ENCODE results near the gene SOX8. TPM values are rescaled to one million over a fixed set of nuclear protein-coding genes. Genes with fewer than 3 reads are reported as not detected.

The SOX8 gene
- total RNA-seq, 5 donors from 2014 or later (not counting 1 experiment from before 2014, with no cell fraction given), result 4.7 to 5.9 (median 5.1) TPM

- peak overlapping the region; percentile 57 to 70 (median 62) for H3K4me3 Mint-ChIP-seq
- DNase-seq (no peak), ATAC-seq (replicated peaks in 1 of 4) (no peak)
- no peaks in the 10 kb centered on the region for H3K36me3 ChIP-seq (ENCODE audit: control insufficient read depth in 2 of 2, extremely low read depth in 1 of 2, insufficient read depth in 1 of 2, low read length in 1 of 2)
- no peaks in the 10 kb centered on the region for H3K36me3 Mint-ChIP-seq
- H3K4me1 Mint-ChIP-seq, result peaks cover under 1 to 6% (median 2%) of the 10 kb centered on the region in 3 donors
- no peaks in the 10 kb centered on the region for H3K9me3 ChIP-seq
- H3K4me1 ChIP-seq (ENCODE audit: control insufficient read depth in 1 of 2, extremely low read depth in 1 of 2, insufficient read depth in 2 of 2, low read length in 2 of 2), result peaks cover 3 to 18% of the 10 kb centered on the region in 2 experiments
- 90% methylated on average over 42 of the region's 59 CpGs for WGBS (ENCODE audit: insufficient coverage)
- no peak overlapping the region for H3K27ac ChIP-seq (ENCODE audit: low read length)
- H3K27ac Mint-ChIP-seq, result no peak overlapping the region
- ChIA-PET POLR2A (no interaction called here), CTCF (no interaction called here)
- H3K9me3 Mint-ChIP-seq, result no peaks in the 10 kb centered on the region
- H3K4me3 ChIP-seq (ENCODE audit: control insufficient read depth in 1 of 2, extremely low read depth in 1 of 2, low read length in 1 of 2), result no peak overlapping the region
- peaks cover 0 to 28% of the 10 kb centered on the region in 2 experiments for H3K27me3 ChIP-seq (replicated peaks in 1 of 2; ENCODE audit: control insufficient read depth in 2 of 2, extremely low read depth in 1 of 2, insufficient read depth in 2 of 2, low read length in 1 of 2)
- peaks cover 0 to 3% of the 10 kb centered on the region in 2 donors for H3K27me3 Mint-ChIP-seq
Measured at GRCh38 chr16:983044-984030, 1.8 kb downstream of the SOX8 start.

- H3K4me3 ChIP-seq (ENCODE audit: control insufficient read depth in 1 of 2, extremely low read depth in 1 of 2, low read length in 1 of 2), result no peak overlapping the region
- POLR2A ChIA-PET, result interaction anchor here in 1 of 2 donors (0.6 kb wide), 1 partner anchor 982 kb away, joined by 4 read pairs; no protein-coding TSS in a partner anchor
- CTCF ChIA-PET, result interaction anchor here in 1 of 2 donors (0.7 kb wide), 1 partner anchor 10 kb away, joined by 4 read pairs; no protein-coding TSS in a partner anchor
- H3K9me3 Mint-ChIP-seq, result no peaks in the 10 kb centered on the region
- H3K27ac ChIP-seq (ENCODE audit: low read length), result no peak overlapping the region
- H3K27me3 Mint-ChIP-seq, result peaks cover 0 to 2% of the 10 kb centered on the region in 2 donors
- no peaks in the 10 kb centered on the region for H3K36me3 Mint-ChIP-seq
- 86% methylated on average over 18 of the region's 22 CpGs for WGBS (ENCODE audit: insufficient coverage)
- peaks cover 0 to 19% of the 10 kb centered on the region in 2 experiments for H3K27me3 ChIP-seq (replicated peaks in 1 of 2; ENCODE audit: control insufficient read depth in 2 of 2, extremely low read depth in 1 of 2, insufficient read depth in 2 of 2, low read length in 1 of 2)
- ATAC-seq (replicated peaks in 1 of 4) (no peak), DNase-seq (no peak)
- H3K4me1 ChIP-seq (ENCODE audit: control insufficient read depth in 1 of 2, extremely low read depth in 1 of 2, insufficient read depth in 2 of 2, low read length in 2 of 2), result peaks cover 3 to 18% of the 10 kb centered on the region in 2 experiments
- H3K4me3 Mint-ChIP-seq, result no peak overlapping the region
- H3K36me3 ChIP-seq (ENCODE audit: control insufficient read depth in 2 of 2, extremely low read depth in 1 of 2, insufficient read depth in 1 of 2, low read length in 1 of 2), result no peaks in the 10 kb centered on the region
- no peak overlapping the region for H3K27ac Mint-ChIP-seq
- peaks cover 0 to 6% (median 2%) of the 10 kb centered on the region in 3 donors for H3K4me1 Mint-ChIP-seq
- no peaks in the 10 kb centered on the region for H3K9me3 ChIP-seq
Measured at GRCh38 chr16:984121-984694, 2.6 kb downstream of the SOX8 start.

DNA sequence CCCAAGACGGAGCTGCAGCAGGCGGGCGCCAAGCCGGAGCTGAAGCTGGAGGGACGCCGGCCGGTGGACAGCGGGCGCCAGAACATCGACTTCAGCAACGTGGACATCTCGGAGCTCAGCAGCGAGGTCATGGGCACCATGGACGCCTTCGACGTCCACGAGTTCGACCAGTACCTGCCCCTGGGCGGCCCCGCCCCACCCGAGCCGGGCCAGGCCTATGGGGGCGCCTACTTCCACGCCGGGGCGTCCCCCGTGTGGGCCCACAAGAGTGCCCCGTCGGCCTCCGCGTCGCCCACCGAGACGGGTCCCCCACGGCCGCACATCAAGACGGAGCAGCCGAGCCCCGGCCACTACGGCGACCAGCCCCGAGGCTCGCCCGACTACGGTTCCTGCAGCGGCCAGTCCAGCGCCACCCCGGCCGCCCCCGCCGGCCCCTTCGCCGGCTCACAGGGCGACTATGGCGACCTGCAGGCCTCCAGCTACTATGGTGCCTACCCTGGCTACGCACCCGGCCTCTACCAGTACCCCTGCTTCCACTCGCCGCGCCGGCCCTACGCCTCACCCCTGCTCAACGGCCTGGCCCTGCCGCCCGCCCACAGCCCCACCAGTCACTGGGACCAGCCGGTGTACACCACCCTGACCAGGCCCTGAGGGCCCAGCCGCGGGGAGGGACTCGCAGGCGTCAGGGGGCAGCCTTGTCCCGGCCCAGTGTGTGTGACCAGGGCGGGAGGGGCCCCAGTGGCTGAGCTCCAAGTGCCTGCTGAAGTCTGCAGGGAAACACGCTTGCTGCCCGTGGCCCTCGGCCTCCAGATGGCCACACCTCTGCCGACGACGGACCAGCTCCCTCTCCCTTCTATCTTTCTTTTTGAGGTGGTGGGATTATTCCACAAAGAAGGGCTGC, 3.4 kb downstream of the SOX8 start:
- peaks cover 0 to under 1% of the 10 kb centered on the region in 2 donors for H3K27me3 Mint-ChIP-seq
- no peaks in the 10 kb centered on the region for H3K9me3 Mint-ChIP-seq
- ChIA-PET CTCF (interaction anchor here in 1 of 2 donors (0.7 kb wide), 1 partner anchor 9 kb away, joined by 4 read pairs; no protein-coding TSS in a partner anchor), POLR2A (interaction anchor here in 1 of 2 donors (0.6 kb wide), 1 partner anchor 981 kb away, joined by 4 read pairs; no protein-coding TSS in a partner anchor)
- WGBS (ENCODE audit: insufficient coverage), result 93% methylated on average over 63 of the region's 78 CpGs
- ATAC-seq (replicated peaks in 1 of 4) (no peak), DNase-seq (no peak)
- no peaks in the 10 kb centered on the region for H3K9me3 ChIP-seq
- H3K36me3 Mint-ChIP-seq, result no peaks in the 10 kb centered on the region
- H3K36me3 ChIP-seq (ENCODE audit: control insufficient read depth in 2 of 2, extremely low read depth in 1 of 2, insufficient read depth in 1 of 2, low read length in 1 of 2), result no peaks in the 10 kb centered on the region
- H3K4me3 ChIP-seq (ENCODE audit: control insufficient read depth in 1 of 2, extremely low read depth in 1 of 2, low read length in 1 of 2), result no peak overlapping the region
- no peak overlapping the region for H3K4me3 Mint-ChIP-seq
- peaks cover 3 to 12% of the 10 kb centered on the region in 2 experiments for H3K4me1 ChIP-seq (ENCODE audit: control insufficient read depth in 1 of 2, extremely low read depth in 1 of 2, insufficient read depth in 2 of 2, low read length in 2 of 2)
- peaks cover 0 to 11% of the 10 kb centered on the region in 2 experiments for H3K27me3 ChIP-seq (replicated peaks in 1 of 2; ENCODE audit: control insufficient read depth in 2 of 2, extremely low read depth in 1 of 2, insufficient read depth in 2 of 2, low read length in 1 of 2)
- H3K4me1 Mint-ChIP-seq, result peaks cover 0 to 6% (median 2%) of the 10 kb centered on the region in 3 donors
- no peak overlapping the region for H3K27ac Mint-ChIP-seq
- H3K27ac ChIP-seq (ENCODE audit: low read length), result no peak overlapping the region

DNA sequence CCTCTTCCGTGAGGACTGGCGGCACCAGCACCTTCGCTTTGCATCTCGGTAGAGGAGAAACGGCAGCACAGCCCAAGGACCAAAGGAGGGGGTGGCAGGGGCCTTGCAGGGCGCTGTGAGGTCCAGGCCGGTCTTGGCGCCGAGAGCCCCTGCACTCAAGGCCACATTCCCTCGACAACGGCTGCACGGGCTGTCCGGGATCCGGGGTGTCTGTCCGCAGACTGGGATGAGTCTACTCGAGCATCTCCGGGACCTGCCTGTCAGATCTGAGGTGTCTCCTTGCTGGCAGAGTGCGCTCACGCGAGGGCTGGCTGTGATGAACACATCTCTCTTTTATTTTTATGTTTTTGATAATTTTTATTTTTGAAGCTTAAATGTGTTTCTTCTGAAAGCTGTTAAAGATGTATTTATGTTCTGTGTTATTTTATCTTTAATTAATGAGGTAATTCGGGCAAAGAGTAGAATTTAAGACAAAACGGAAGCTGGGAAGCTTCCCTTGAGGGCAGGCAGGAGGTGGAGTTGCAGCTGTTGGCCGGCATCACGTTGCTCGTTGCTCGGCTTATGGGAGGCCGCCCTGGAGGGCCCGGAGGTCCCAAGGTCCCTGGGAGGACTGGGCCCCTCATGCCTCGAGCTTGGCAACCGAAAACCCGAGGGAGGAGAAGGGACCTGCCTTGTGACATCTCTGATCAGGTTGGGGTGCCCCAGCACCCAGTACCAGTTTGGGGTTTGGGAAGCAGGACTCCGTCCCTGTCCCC, 4.3 kb downstream of the SOX8 start:
- no peaks in the 10 kb centered on the region for H3K36me3 Mint-ChIP-seq
- DNase-seq (no peak), ATAC-seq (replicated peaks in 1 of 4) (no peak)
- H3K4me3 Mint-ChIP-seq, result no peak overlapping the region
- no peak overlapping the region for H3K27ac ChIP-seq (ENCODE audit: low read length)
- H3K27me3 Mint-ChIP-seq, result no peaks in the 10 kb centered on the region
- peaks cover 0 to 6% (median 2%) of the 10 kb centered on the region in 3 donors for H3K4me1 Mint-ChIP-seq
- 90% methylated on average over 30 of the region's 32 CpGs for WGBS (ENCODE audit: insufficient coverage)
- no peaks in the 10 kb centered on the region for H3K9me3 ChIP-seq
- H3K4me3 ChIP-seq (ENCODE audit: control insufficient read depth in 1 of 2, extremely low read depth in 1 of 2, low read length in 1 of 2), result no peak overlapping the region
- CTCF ChIA-PET, result no interaction called here
- H3K27ac Mint-ChIP-seq, result no peak overlapping the region
- POLR2A ChIA-PET, result interaction anchor here in 1 of 2 donors (0.7 kb wide), 1 partner anchor 486 kb away, joined by 3 read pairs; no protein-coding TSS in a partner anchor
- no peaks in the 10 kb centered on the region for H3K36me3 ChIP-seq (ENCODE audit: control insufficient read depth in 2 of 2, extremely low read depth in 1 of 2, insufficient read depth in 1 of 2, low read length in 1 of 2)
- H3K4me1 ChIP-seq (ENCODE audit: control insufficient read depth in 1 of 2, extremely low read depth in 1 of 2, insufficient read depth in 2 of 2, low read length in 2 of 2), result peaks cover 3 to 6% of the 10 kb centered on the region in 2 experiments
- no peaks in the 10 kb centered on the region for H3K9me3 Mint-ChIP-seq
- peaks cover 0 to 10% of the 10 kb centered on the region in 2 experiments for H3K27me3 ChIP-seq (replicated peaks in 1 of 2; ENCODE audit: control insufficient read depth in 2 of 2, extremely low read depth in 1 of 2, insufficient read depth in 2 of 2, low read length in 1 of 2)

GRCh38 chr16:986411-986810, 4.8 kb downstream of the SOX8 start:
- ChIA-PET CTCF (no interaction called here), POLR2A (interaction anchor here in 1 of 2 donors (0.7 kb wide), 1 partner anchor 487 kb away, joined by 3 read pairs; no protein-coding TSS in a partner anchor)
- no peaks in the 10 kb centered on the region for H3K9me3 Mint-ChIP-seq
- H3K4me3 Mint-ChIP-seq, result no peak overlapping the region
- Histone ChIP-seq H3K9me3 (no peaks in the 10 kb centered on the region), H3K4me3 (ENCODE audit: control insufficient read depth in 1 of 2, extremely low read depth in 1 of 2, low read length in 1 of 2) (no peak overlapping the region), H3K36me3 (ENCODE audit: control insufficient read depth in 2 of 2, extremely low read depth in 1 of 2, insufficient read depth in 1 of 2, low read length in 1 of 2) (no peaks in the 10 kb centered on the region), H3K27ac (ENCODE audit: low read length) (no peak overlapping the region), H3K27me3 (replicated peaks in 1 of 2; ENCODE audit: control insufficient read depth in 2 of 2, extremely low read depth in 1 of 2, insufficient read depth in 2 of 2, low read length in 1 of 2) (peaks cover 0 to 10% of the 10 kb centered on the region in 2 experiments), H3K4me1 (ENCODE audit: control insufficient read depth in 1 of 2, extremely low read depth in 1 of 2, insufficient read depth in 2 of 2, low read length in 2 of 2) (peaks cover 3 to 6% of the 10 kb centered on the region in 2 experiments)
- H3K27ac Mint-ChIP-seq, result no peak overlapping the region
- H3K27me3 Mint-ChIP-seq, result no peaks in the 10 kb centered on the region
- H3K36me3 Mint-ChIP-seq, result no peaks in the 10 kb centered on the region
- peaks cover 0 to 4% (median 2%) of the 10 kb centered on the region in 3 donors for H3K4me1 Mint-ChIP-seq
- DNase-seq (no peak), ATAC-seq (replicated peaks in 1 of 4) (no peak)
- 28% methylated on average over 5 of the region's 8 CpGs for WGBS (ENCODE audit: insufficient coverage)

All from T-cell (primary cell).